OCI-LY1 (cell line): Measurements from ENCODE around the gene GAS2L2.
"Not testable (repeated sequence)": the region's sequence is repeated elsewhere in the genome, so short reads cannot be mapped to it uniquely, and the experiment has no call there.

Source experiments
- H2AFZ ChIP-seq: fragments of 200-600 bp; sonication (generic), shearing (Covaris generic); 2 replicates; pipeline ENCODE4 v1.6.0; 2014; ENCODE audit warnings: antibody characterized with exemption, mild to moderate bottlenecking, low read length
- H3F3A ChIP-seq: fragments of 200-600 bp; sonication (generic), shearing (Covaris generic); 2 replicates; pipeline ENCODE4 v1.6.0; 2014; ENCODE audit warnings: mild to moderate bottlenecking, antibody characterized with exemption, low read length, moderate library complexity; ENCODE audit not compliant: insufficient read depth
- H3K27ac ChIP-seq: fragments of 200-600 bp; sonication (generic); 2 replicates; pipeline ENCODE4 v1.5.1; 2014; ENCODE audit warnings: low read length, mixed run types, mild to moderate bottlenecking, low read depth; ENCODE audit not compliant: poor library complexity, severe bottlenecking
- H3K27me3 ChIP-seq: fragments of 200-600 bp; sonication (generic); 2 replicates; pipeline ENCODE4 v1.6.0; 2014; ENCODE audit warnings: antibody characterized with exemption, mild to moderate bottlenecking, low read length, moderate library complexity; ENCODE audit not compliant: insufficient read depth
- H3K36me3 ChIP-seq: fragments of 200-600 bp; sonication (generic); 2 replicates; pipeline ENCODE4 v1.6.1; 2014; ENCODE audit warnings: mild to moderate bottlenecking, antibody characterized with exemption, low read length, moderate library complexity, mixed read lengths; ENCODE audit not compliant: insufficient read depth
- H3K4me1 ChIP-seq: fragments of 200-600 bp; sonication (generic); 2 replicates; pipeline ENCODE4 v1.5.1; 2014; ENCODE audit warnings: mild to moderate bottlenecking, low read length, moderate library complexity; ENCODE audit not compliant: insufficient read depth, severe bottlenecking
- H3K4me2 ChIP-seq: fragments of 200-600 bp; sonication (generic), shearing (Covaris generic); 2 replicates; pipeline ENCODE4 v1.6.1; 2014; ENCODE audit warnings: low read length
- H3K4me3 ChIP-seq: fragments of 200-600 bp; sonication (generic); 2 replicates; pipeline ENCODE4 v1.5.1; 2014; ENCODE audit warnings: low read length, low read depth, mild to moderate bottlenecking, mixed read lengths; ENCODE audit not compliant: poor library complexity, severe bottlenecking
- H3K79me2 ChIP-seq: fragments of 200-600 bp; shearing (Covaris generic); 2 replicates; pipeline ENCODE4 v1.6.1; 2016; ENCODE audit warnings: mixed run types, low read length, mixed read lengths; ENCODE audit not compliant: insufficient read depth
- H3K9ac ChIP-seq: fragments of 200-600 bp; sonication (generic), shearing (Covaris generic); 2 replicates; pipeline ENCODE4 v1.6.1; 2014; ENCODE audit warnings: mild to moderate bottlenecking, low read length, mixed read lengths
- H3K9me2 ChIP-seq: fragments of 200-600 bp; sonication (generic), shearing (Covaris generic); 2 replicates; pipeline ENCODE4 v1.6.1; 2014; ENCODE audit warnings: low read depth, mild to moderate bottlenecking, low read length, mixed read lengths
- H3K9me3 ChIP-seq: fragments of 200-600 bp; shearing (Covaris generic); 2 replicates; pipeline ENCODE4 v1.6.1; 2014; ENCODE audit warnings: low read length, mixed read lengths
- H4K20me1 ChIP-seq: fragments of 200-600 bp; sonication (generic), shearing (Covaris generic); 2 replicates; pipeline ENCODE4 v1.6.0; 2016; ENCODE audit warnings: mild to moderate bottlenecking, low read length; ENCODE audit not compliant: insufficient read depth
- EZH2 ChIP-seq: fragments of 200-600 bp; sonication (generic), shearing (Covaris generic); IDR thresholded peaks from 2 replicates; pipeline ENCODE4 v1.8.0; 2017; ENCODE audit warnings: borderline replicate concordance, mixed run types, mild to moderate bottlenecking, antibody characterized with exemption, low read length, moderate library complexity, mixed read lengths
- TF ChIP-seq, protein P1 (sequence below): fragments of 200-600 bp; sonication (generic), shearing (Covaris generic); IDR thresholded peaks from 2 replicates; pipeline ENCODE4 v1.5.1; 2017; ENCODE audit warnings: mild to moderate bottlenecking, antibody characterized with exemption, low read length, moderate library complexity, mixed read lengths

Gene GAS2L2

GRCh38 chr17:35757243-35757642 lies 4.2 kb upstream of the GAS2L2 start:
- Histone ChIP-seq H3K9me3 (no peaks in the 10 kb centered on the region), H4K20me1 (no peaks in the 10 kb centered on the region), H3K9ac (no peak overlapping the region), H2AFZ (no peak overlapping the region), H3K79me2 (no peaks in the 10 kb centered on the region), H3K27ac (no peak overlapping the region), H3F3A (no peaks in the 10 kb centered on the region), H3K4me3 (no peak overlapping the region), H3K4me2 (no peak overlapping the region), H3K9me2 (no peaks in the 10 kb centered on the region), H3K27me3 (peaks cover 3% of the 10 kb centered on the region; the same call in 1 of the 2 replicates), H3K36me3 (no peaks in the 10 kb centered on the region), H3K4me1 (no peaks in the 10 kb centered on the region)
- TF ChIP-seq EZH2: no peak
- TF ChIP-seq, protein P1, sequence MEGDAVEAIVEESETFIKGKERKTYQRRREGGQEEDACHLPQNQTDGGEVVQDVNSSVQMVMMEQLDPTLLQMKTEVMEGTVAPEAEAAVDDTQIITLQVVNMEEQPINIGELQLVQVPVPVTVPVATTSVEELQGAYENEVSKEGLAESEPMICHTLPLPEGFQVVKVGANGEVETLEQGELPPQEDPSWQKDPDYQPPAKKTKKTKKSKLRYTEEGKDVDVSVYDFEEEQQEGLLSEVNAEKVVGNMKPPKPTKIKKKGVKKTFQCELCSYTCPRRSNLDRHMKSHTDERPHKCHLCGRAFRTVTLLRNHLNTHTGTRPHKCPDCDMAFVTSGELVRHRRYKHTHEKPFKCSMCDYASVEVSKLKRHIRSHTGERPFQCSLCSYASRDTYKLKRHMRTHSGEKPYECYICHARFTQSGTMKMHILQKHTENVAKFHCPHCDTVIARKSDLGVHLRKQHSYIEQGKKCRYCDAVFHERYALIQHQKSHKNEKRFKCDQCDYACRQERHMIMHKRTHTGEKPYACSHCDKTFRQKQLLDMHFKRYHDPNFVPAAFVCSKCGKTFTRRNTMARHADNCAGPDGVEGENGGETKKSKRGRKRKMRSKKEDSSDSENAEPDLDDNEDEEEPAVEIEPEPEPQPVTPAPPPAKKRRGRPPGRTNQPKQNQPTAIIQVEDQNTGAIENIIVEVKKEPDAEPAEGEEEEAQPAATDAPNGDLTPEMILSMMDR: no peak

DNA sequence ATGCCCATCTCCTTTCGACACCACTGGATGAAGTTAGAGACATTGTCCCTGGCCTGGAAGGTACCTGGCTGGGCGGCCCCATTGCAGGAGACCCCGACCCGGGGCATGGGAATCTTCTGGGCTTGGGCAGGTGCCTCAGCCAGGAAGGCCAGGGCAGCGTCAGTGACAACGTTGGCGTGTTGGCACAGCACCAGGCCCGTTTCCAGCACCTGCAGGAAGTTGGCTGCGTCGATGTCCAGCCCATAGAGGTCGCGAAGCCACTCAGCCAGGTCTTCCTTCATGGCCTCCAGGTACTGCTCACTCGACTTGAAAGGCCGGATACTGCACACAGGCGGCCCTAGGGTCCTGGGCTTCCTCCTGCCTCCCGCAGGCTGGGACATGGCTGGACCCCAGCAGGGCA lies 568 bp downstream of the GAS2L2 start:
- no peak overlapping the region for H3K4me2 ChIP-seq
- no peak for TF ChIP-seq EZH2
- TF ChIP-seq, protein P1: no peak

DNA sequence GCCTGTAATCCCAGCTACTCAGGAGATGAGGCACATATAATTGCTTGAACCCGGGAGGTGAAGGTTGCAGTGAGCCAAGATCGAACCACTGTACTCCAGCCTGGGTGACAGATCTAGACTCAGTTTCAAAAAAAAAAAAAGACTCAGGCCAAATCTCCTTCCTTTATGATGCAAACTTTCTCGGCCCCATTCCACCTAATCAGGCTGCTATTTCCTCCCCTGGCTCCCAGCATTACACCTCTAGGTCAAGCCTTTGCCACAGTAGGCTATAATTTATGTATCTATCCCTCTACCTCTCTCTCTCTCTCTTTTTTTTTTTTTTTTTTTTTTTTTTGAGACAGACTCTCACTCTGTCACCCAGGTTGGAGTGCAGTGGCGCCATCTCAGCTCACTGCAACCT lies 1.5 kb downstream of the GAS2L2 start:
- H3F3A ChIP-seq, H3K4me2 ChIP-seq, H4K20me1 ChIP-seq, H3K9me2 ChIP-seq, H2AFZ ChIP-seq, H3K9me3 ChIP-seq, H3K4me1 ChIP-seq, H3K4me3 ChIP-seq, H3K79me2 ChIP-seq, H3K9ac ChIP-seq, H3K36me3 ChIP-seq, H3K27ac ChIP-seq: not testable (repeated sequence)
- peaks cover 15% of the 10 kb centered on the region for H3K27me3 ChIP-seq

More for the DNA sequence above, 568 bp downstream of the GAS2L2 start:
- H3K9me3 ChIP-seq: no peaks in the 10 kb centered on the region
- H3K4me3 ChIP-seq: no peak overlapping the region
- H3K27me3 ChIP-seq: peaks cover 15% of the 10 kb centered on the region
- no peaks in the 10 kb centered on the region for H3K36me3 ChIP-seq
- no peak overlapping the region for H3K9ac ChIP-seq
- no peaks in the 10 kb centered on the region for H3K9me2 ChIP-seq
- H2AFZ ChIP-seq: no peak overlapping the region
- H3K27ac ChIP-seq: no peak overlapping the region
- H4K20me1 ChIP-seq: no peaks in the 10 kb centered on the region
- H3K79me2 ChIP-seq: no peaks in the 10 kb centered on the region
- H3K4me1 ChIP-seq: peaks cover 9% of the 10 kb centered on the region
- no peaks in the 10 kb centered on the region for H3F3A ChIP-seq

GRCh38 chr17:35750526-35751395 lies 2.3 kb downstream of the GAS2L2 start:
- Histone ChIP-seq H3K4me2 (peak overlapping the region; percentile 51), H4K20me1 (no peaks in the 10 kb centered on the region), H3K27me3 (peaks cover 15% of the 10 kb centered on the region), H3K9me2 (no peaks in the 10 kb centered on the region), H2AFZ (no peak overlapping the region), H3K36me3 (no peaks in the 10 kb centered on the region), H3K9ac (no peak overlapping the region; the same call in 1 of the 2 replicates), H3K79me2 (no peaks in the 10 kb centered on the region), H3K4me3 (no peak overlapping the region), H3K9me3 (no peaks in the 10 kb centered on the region), H3K4me1 (peaks cover 9% of the 10 kb centered on the region), H3K27ac (no peak overlapping the region), H3F3A (no peaks in the 10 kb centered on the region)
- TF ChIP-seq, protein P1: no peak
- no peak for TF ChIP-seq EZH2
